Colon (tissue), 2 donors: ENCODE measurements around the gene ANO1.

Experiments used
- FAIRE-seq: peaks from 2 replicates; lab custom pipeline; 2012; peaks lifted over from hg19 to GRCh38; lab: Jason Lieb, UNC
- donor health status: control.
- donor health status: control.

ANO1 gene

DNA sequence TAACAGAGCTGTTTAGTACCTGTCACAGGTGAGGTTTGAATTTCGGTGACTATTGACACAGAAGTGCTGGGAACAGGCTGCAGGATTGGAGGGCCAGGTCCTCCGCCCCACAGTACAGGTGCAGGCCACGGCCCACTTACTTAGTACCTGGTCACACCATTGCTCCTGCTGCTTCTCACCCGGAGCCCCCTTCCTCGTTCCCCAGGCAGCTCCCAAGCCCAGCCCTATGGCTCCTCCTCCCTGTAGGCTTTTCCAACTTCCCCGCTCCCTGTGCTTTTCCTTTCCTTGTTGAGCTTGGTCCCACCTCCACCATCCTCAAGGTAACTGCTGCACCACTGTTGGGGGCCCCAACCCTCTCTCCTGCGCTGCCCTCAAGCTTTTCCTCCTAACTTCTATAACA is 27.9 kb upstream of the ANO1 start:
- no peak for FAIRE-seq

DNA sequence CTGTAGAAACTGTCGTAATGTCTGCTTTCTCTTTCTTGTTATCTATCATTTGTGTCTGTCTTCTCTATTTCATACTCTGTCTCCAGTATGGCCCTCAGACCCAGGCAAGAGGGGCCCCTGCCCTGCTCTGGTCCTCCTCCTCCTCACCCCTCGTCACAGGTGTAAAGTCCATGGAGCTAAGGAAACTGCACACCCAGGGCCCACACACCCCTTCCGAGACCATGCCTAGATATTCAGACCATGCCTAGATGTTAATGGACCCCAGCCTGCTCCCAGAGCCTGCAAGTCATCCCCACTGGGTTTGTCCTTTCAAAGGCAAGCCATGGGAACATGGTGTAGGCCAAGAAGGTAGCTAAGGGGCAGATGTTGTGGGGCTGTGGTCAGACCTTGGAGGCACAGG is 24.1 kb upstream of the ANO1 start:
- no peak for FAIRE-seq

DNA sequence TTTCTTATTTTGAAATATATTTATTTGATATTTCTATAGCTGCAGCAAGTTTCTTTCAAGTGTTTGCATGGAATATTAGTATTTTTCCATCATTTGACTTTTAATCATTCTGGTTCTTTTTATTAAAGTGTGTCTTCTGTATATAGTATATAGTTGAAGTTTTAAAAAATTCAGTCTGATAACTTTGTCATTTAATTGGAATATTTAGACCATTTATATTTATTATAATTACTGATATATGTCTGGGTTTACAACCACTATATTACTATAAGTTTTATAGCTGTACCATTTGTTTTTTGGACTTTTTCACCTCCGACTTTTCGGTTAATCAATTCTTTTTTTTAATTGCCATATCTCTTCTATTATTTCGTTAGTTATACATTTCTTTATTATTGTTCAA is 22.7 kb upstream of the ANO1 start:
- no peak for FAIRE-seq

DNA sequence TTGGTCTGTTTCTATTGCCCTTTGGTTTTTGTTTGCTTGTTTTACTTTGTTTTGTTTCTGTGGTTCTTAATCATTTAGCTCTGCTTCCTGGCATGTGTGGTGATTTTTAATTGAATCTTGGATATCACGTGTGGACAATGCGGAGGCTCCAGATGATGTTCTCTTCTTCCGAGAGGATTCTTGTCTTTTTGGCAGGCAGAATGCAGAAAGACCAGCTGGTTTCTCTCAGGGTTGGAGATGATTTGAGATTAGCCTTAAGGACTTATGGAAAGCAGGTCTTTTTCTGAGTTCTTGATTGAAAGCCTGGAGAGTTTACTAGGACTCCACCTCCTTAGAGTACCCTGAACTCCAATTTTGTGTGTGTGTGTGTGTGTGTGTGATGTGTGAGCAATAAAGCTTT is 21.0 kb upstream of the ANO1 start:
- FAIRE-seq, result no peak

DNA sequence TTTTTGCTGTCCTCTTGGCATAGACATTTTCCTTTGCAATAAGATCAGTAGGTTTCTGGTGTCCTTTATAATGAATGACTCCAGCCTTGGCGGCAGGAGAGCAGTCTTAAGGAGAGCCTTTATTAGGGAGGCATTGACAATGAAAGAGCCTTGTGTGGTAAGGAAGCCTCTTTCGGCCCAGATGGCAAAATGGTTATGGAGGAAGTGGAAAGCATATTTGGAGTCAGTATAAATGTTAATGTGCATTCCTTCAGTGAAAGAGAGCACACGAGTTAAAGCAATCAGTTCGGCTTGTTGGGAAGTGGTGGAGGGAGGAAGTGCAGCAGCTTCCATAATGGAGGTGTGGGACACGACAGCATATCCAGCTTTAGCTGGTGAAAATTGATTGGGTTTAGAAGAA is 18.1 kb upstream of the ANO1 start:
- FAIRE-seq, result no peak

DNA sequence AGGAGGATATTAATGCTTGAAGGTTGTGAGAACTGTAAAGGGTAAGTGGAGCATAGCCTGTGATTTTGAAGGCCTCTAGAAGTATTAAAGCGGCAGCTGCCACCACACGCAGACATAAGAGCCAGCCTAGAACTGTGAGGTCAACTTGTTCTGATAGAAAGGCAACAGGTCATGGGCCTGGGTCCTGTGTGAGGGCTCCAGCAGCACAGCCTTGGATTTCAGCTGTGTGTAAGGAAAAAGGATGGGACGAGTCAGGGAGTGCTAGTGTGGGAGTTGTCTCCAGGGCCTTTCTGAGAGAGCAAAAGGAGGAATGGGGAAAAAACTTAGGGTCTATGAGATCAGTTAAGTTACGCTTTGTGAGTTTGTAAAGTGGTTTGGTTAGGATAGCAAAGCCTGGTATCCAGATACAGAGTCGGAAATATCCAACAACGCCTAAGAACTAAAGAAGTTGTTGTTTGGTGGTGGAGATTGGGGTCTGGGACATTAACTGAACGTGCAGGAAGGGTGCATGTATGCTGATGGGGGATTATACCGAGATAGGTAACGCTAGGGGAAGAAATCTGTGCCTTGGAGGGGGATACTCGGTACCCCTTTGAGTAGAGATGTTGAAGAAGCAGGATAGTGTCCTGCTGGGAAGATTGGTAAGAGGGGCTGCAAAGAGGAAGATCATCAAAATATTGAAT is 17.4 kb upstream of the ANO1 start:
- FAIRE-seq, result no peak

DNA sequence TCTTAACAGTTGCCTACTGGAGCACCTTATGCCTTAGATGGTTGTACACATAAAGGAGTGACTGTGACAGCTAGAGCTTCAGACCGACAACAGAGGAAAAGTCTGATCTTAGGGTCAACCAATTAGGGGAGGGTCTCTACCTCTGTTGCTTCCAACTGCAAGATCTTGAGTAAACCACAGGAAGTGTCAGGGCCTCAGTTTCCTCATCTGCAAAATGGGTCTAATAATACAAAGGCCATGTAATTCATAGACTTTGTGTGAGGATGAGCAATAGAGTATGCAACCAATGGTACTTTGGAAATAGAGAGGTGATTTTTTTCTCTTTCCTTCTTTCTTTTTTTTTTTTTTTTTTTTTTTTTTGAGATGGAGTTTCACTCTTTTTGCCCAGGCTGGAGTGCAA is 16.4 kb upstream of the ANO1 start:
- FAIRE-seq, result no peak

DNA sequence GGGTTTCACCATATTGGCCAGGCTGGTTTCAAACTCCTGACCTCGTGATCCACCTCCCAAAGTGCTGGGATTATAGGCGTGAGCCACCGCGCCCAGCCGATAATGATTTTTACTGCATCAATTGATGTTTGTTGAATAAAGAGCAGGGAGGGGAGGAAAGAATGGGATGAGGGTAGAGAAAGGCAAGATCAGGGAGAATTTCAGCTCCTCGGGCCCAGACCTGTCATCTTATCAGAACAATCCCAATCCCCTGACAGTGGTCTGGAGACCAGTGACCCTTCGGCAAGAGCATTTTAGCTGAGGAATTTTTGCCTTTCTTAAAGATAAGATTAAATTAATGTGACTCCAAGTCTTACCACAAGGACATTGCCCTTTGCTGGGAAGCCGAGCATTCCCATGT is 15.0 kb upstream of the ANO1 start:
- FAIRE-seq, result no peak

DNA sequence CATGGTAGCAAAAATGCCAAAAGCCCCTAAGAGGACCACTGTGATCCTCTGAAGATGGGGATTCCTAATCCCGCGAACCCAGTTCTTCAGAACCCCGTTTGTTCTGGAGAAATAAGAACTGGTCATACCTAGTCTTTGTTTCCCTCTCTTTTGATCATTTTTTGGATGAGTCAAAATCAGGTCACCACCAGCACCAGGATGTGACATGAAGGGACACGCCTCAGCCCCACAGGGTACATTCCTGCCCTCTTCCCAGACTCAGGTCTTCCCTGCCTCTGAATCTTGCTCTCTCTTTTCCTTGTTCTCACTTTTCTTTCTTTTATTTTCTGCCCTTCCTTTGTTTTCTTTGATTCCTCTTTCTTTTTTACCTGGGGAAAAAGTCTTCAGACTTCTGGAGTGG is 14.6 kb upstream of the ANO1 start:
- no peak for FAIRE-seq

DNA sequence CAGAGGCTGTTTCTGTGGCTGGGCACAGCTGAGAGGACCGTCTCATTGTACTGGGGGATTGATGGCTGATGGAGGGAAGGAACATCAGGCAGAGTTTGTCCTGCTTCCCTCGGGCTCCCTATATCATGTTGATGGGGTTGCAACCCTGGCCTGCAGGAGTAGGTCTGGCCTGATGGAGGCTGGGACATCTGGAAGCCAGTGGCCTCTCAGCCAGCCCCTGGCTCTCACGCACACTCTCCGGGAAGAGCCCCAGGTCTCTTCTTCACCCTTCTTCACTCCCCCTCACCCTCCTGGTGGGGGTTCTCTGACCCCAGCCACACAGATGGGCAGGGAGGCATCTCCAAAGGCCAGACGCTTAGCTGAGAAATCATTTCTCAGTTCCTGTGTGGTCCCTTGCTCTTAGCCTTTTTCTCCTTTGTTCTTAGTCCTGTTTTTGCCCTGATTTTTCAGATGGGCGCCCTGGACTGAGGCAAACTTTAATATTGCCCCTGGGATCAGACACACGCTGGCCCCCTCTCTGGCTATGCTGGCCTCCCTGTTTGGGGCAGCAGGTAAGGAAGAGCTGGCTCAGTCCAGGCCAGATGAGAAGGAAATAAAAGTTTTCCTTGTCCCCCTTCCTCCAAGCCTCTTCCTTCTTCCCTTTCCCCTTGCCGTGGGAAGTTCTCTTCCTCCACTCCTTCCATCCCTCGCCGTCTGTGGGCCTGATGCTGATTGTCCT is 13.9 kb upstream of the ANO1 start:
- FAIRE-seq, result no peak

DNA sequence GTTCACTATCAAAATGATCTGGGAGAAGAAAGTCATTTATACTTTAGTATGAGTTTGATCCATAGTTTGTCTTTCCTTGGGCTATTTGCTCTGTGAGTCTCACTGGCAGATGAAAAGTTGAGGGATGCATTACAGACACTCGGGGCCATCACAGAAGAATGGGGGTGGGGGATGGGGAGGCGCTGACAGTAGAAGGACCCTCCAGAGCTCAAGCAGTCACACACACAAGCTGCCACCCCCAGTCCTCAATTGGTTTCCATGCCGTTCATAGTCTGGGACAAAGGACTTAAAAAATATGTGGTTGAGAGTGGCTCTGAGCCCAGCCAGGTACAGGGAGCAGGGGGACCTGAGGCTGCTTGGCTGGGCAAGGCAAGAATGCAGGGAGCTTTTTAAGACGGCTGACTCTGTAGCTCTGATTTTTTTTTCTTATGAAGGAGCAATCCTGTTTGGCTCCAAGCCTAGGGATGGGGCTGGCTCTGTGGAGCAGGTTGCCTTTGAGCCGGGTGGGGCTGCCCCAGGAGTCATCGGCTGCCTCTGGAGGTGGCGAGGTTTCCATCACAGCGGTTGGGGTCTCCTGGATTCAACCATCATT is 13.3 kb upstream of the ANO1 start:
- no peak for FAIRE-seq

DNA sequence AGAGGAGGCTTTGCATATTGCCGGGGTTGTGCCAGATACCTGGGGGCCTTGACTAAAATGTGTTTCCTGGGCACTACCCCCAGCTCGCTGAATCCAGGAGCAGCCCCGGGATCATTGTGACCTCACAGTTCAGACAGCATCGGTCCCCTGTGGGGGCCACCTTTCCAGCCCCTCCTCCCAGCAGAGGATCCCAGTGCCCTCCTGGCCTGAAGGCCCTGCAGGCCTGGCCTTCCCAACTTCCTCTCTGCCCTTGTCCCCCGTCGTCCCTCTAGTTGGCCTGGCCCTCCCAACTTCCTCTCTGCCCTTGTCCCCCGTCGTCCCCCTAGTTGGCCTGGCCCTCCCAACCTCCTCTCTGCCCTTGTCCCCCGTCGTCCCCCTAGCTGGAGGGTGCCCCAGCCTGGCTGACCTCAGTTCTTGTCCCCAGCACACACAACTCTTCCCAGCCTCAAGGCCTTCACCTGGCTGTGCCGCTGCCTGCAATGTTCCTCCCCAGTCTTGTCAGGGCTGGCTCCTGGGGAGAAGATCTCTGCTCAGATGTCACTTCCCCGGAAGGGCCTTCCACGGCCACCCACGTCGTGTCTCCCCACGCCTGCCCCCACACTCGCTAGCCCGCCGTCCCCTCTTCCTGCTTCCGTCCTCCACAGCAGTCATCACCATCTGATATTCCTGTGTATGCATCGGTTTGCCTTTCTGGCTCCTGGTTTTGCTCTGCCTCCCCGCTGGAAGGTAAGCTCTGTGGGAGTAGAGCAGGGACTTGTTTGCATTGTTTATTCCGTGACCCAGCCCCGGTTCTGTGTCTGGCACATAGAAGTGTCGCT is 12.6 kb upstream of the ANO1 start:
- no peak for FAIRE-seq

DNA sequence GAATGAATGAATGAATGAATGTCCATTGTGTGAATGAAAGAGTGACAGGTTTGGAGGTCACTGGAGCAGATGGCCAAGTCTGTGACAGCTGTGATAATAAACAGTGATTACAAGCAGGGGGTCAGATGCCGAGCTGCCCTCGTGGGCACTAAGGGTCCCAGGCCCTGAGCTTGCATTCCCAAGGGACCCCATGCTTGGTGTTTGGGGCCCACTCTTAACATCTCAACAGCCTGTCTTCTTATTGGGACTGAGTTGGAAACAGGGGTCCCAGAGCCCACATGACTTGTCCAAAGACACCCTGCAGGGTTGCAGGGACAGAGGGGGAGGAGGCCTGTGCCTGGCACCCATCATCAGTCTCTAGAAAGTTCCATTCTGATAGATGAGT is 12.0 kb upstream of the ANO1 start:
- no peak for FAIRE-seq

DNA sequence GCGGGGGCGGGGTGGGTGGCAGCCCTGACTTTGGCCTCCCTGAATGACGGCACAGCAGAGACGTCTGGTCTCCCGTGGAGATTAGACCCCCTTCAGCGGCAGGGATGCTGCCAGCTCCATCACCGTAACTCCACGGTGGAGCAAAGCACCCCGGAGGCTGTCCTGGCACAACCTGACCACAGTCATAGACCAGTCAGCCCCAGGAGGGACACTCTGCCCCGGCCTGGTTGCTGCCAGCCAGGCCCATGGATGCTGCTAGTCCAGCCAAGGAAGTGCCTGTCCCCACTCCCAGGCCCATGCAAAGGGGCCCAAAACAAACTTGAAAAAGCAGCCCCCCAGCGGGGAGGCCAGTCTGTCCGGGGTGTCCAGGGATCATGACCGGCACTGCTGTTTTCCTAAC is 11.5 kb upstream of the ANO1 start:
- no peak for FAIRE-seq

DNA sequence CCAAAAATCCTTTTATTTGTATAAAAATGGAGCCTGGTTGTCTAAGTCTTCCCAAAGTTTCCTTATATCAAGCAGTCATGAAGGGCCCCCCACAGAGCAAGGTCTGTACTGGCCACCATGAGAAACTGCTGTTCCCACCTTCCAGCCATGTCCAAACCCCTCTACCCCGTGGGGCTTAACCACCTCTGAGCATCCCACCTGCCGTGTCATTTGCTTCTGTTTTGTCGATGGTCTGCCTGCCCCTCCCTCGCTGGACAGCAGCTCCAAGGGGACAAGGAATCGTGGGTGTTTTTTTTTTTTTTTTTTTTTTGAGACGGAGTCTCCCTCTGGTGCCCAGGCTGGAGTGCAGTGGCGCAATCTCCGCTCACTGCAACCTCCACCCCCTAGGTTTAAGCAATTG is 11.1 kb upstream of the ANO1 start:
- no peak for FAIRE-seq

DNA sequence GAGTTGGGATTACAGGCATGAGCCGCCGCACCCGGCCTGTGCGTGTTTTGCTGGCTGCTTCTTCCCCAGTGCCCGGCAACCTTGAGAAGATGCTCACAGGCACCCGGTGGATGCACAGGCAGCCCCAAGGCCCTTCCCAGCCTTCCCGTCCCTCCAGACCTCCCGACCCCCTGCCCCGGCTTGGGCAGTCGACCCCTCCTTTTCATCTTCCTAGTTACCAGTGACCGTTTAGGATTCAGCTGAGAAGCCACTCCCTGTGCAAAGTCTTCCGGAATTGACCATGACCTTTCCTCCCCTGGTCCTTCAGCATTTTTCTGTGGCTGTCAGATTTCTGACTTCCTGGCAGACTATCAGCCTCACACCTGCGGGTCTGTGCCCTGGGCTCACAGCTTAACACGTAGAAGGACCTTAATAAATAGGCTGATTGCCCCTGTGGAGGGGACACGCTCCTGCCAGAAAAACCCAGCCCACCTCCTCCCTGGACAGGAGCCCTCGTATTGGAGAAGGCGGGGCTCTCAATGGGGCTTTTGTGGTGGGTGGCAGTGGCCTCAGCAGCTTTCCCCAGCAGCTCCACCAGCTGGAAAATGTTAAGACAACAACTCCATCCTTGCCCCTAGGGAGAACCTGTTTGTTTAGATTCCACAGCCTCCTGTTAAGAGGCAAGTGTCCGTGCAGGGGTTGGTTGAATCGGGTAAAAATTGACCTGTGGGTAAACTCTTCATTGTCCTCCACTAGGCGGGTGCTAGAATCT is 10.4 kb upstream of the ANO1 start:
- FAIRE-seq, result no peak

DNA sequence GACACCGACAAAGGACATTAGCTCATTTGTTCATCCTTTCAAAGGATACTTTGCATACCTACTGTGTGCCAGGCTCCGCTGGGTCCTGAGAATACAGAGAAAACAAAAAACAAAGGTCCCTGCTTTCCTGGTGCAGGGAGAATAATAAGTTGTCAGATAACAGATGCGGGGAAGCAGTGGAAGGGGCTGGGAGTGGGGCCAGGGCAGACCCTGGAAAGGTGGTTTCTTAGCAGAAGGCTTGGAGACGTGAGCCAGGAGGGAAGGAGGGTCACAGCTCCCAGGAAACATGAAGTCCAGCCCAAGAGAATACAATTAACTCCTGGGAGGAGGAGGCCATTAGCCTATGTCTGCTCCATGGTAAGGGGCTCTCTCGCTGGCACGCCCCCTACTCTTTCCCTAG is 9.8 kb upstream of the ANO1 start:
- no peak for FAIRE-seq

DNA sequence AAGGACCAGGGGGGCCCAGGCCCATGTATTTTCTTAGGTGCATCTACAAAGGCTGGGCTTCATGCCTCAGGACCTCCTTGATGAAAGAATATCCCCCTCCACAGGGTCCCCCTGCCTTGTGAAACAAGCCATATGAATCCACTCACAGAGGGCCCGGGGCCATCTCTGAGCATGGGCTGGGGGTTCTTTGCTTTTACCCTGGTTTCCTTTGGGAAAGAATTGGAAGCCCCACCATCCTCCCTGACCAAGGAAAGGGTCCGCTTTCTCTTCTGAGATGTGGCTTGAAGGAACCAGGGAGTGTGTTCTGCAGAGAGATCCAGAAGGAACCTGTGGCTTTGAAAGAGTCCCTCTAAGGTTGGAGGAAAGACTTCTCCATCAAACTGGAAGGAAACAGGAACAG is 9.2 kb upstream of the ANO1 start:
- no peak for FAIRE-seq

DNA sequence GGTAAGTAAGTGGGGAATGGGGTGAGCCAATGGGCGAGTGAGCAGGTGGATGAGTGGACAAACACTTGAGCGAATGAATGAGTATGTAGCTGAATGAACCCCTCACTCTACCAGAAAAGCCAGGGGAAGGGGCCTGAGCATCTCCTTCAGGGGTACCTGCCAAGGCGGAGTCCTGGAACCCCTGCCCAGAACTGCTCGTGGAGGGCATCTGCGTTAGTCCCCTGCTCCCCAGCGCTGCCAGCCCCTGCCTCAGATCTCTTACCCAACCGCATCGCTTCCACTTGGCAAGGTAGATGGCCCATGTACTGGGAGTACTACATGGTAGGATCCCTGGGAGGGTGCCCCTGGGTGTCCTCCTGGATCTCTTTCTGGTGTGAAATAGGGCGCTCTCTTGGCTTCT is 7.4 kb upstream of the ANO1 start:
- no peak for FAIRE-seq

DNA sequence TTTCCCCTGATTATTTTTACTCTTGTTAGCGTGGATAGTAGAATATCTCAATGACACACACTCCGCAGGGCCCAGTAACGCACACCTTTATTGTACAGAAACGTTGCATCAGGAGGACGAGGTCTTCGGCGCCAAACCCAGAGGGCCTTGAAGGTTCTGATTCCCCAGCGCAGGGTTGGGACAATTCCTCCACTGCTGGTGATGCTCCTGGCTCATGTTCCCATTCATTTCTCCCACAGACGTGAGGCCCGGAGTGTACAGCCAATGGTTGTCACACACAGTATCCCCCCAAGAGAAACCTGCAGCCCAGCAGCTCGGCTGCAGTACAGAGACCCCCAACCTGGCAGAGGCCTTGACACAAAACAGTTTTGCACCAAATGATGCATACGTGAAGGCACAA is 6.1 kb upstream of the ANO1 start:
- FAIRE-seq, result no peak

DNA sequence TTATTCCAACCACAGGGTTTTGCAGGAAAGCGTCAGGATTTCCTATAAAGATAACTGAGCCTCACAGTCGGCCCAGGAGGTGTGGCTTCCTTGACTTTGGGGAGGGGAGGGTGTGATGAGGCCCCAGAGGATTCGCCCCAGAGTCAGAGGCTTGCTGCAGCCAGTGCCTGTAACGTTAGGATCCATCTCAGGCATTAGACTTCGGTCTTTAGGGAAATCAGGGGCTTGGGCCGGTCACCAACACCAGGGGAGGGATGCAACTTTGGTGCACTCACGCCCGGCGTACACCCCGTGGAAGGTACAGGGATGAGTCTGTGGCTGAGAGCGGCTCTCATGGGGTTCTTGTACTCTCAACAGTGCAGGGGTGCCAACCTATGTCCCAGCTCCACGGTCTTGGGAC is 5.7 kb upstream of the ANO1 start:
- FAIRE-seq, result no peak
